Esophagus squamous epithelium (tissue), 4 donors: ENCODE results near the gene YKT6.

Experiments
- POLR2A ChIP-seq, 4 donors: fragments of 450-650 bp; IDR thresholded peaks; one replicate each; pipeline ENCODE4 v1.6.1; 2017; ENCODE audit warnings: antibody characterized with exemption in 4 of 4, mild to moderate bottlenecking in 4 of 4, moderate library complexity in 3 of 4
- TF ChIP-seq, protein P1 (sequence below), 6 experiments: fragments of 450-650 bp in 4 of 6; fragments of 200-600 bp in 2 of 6; sonication (generic) in 2 of 6; IDR thresholded peaks; one replicate each; pipeline ENCODE4 v1.5.1; 2016 to 2019; ENCODE audit warnings: antibody characterized with exemption in 6 of 6, mild to moderate bottlenecking in 4 of 6, moderate library complexity in 4 of 6

DNA sequence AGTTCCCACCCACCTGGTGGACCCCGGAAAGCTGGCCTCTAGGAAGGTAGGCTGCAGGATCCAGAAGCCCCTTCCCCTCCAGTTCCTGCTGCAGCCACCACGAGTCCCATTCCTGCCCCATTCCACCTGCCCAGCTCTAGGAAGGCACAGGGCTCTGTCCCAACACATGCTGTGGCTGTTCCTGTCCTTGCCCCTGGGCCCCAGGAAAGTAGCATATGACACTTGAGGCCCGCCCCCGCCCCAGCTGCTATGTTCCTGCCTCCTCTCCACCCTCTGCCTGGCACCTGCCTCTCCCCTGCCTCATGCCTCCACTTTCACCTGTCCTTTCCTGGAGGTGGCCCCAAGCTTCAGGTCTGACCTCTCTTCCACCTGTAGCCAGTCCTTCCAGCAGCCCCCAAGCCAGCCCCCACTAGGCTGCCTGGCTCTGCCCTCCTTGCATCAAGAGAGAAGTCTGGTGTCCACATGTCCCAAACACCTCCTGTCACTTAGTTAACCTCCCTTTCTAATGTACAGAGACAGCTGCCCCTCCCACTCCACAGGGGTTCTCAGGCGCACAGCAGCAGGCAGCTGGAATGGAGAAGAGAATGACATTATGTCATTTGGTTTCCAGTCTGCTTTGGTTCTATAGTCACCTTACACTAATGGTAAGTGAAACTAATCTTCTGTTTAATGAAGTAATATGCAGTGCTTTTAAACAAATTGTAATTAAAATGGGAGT is 22.7 kb downstream of the YKT6 start:
- TF ChIP-seq, protein P1, sequence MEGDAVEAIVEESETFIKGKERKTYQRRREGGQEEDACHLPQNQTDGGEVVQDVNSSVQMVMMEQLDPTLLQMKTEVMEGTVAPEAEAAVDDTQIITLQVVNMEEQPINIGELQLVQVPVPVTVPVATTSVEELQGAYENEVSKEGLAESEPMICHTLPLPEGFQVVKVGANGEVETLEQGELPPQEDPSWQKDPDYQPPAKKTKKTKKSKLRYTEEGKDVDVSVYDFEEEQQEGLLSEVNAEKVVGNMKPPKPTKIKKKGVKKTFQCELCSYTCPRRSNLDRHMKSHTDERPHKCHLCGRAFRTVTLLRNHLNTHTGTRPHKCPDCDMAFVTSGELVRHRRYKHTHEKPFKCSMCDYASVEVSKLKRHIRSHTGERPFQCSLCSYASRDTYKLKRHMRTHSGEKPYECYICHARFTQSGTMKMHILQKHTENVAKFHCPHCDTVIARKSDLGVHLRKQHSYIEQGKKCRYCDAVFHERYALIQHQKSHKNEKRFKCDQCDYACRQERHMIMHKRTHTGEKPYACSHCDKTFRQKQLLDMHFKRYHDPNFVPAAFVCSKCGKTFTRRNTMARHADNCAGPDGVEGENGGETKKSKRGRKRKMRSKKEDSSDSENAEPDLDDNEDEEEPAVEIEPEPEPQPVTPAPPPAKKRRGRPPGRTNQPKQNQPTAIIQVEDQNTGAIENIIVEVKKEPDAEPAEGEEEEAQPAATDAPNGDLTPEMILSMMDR (IDR thresholded peaks at IDR 0.05): no peak
- no peak for TF ChIP-seq POLR2A (IDR thresholded peaks at IDR 0.05)
